ENCODE results near the gene TMEM120B. TPM values are rescaled to one million over a fixed set of nuclear protein-coding genes. Genes with fewer than 3 reads are reported as not detected.
A peak's percentile ranks its signal among the peaks of the same experiment; 100 is the strongest.

The TMEM120B gene
- total and polyA plus RNA-seq, 2 of the 13 experiments (the other 11 are each of a cell fraction or from before 2014, with no cell fraction given), result 7.1 to 12.9 TPM

DNA sequence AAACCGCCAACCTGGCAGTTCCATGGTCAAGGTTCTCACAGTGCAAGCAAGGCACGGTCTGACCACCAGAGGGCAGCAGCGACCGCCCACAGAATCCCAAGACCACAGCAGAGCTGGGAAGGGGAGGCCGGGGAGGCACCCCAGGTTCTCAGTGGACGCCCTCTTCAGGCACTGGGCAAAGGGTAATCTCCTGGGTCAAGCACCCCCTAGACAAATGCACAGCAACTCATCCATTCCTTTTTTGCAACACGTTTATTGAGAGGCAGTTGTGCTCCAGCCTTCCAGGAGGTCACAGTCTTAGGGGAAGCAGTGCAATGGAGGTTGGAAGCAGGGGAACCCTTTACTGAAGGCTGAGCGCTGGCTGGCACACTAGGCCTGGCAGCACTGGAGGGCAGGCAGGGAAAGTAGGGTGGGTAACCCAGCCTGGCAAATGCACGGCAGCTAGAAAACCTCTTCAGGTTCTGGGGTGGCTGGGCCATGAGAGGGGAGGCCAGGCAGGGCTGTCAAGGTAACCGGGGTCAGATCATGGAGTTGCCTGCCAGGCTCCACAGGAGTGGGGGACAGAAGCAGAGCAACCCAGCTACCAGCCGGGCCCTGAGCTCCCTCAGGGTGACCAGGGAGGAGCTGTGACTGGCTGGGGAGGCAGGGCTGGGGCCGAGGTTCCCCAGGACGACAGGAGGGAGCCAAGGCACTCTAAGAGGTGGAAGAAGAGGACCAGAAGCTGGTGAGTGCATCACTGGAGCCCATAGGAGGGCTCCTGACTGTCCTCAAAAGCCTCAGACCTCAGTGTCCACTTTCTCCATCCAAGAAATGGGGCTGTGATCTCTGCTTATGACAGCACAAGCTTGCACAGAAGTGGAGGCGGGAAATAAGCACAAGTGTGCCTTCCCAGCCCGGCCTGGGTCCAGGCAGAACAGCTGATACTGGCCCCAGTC lies 82.7 kb downstream of the TMEM120B start (continued):
- TF ChIP-seq, protein P1, sequence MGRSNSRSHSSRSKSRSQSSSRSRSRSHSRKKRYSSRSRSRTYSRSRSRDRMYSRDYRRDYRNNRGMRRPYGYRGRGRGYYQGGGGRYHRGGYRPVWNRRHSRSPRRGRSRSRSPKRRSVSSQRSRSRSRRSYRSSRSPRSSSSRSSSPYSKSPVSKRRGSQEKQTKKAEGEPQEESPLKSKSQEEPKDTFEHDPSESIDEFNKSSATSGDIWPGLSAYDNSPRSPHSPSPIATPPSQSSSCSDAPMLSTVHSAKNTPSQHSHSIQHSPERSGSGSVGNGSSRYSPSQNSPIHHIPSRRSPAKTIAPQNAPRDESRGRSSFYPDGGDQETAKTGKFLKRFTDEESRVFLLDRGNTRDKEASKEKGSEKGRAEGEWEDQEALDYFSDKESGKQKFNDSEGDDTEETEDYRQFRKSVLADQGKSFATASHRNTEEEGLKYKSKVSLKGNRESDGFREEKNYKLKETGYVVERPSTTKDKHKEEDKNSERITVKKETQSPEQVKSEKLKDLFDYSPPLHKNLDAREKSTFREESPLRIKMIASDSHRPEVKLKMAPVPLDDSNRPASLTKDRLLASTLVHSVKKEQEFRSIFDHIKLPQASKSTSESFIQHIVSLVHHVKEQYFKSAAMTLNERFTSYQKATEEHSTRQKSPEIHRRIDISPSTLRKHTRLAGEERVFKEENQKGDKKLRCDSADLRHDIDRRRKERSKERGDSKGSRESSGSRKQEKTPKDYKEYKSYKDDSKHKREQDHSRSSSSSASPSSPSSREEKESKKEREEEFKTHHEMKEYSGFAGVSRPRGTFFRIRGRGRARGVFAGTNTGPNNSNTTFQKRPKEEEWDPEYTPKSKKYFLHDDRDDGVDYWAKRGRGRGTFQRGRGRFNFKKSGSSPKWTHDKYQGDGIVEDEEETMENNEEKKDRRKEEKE (IDR thresholded peaks at IDR 0.05), result no peak
- peak; percentile 60; the same call in 1 of the 2 replicates for TF ChIP-seq ZNF263 (CRISPR knock-in tag; IDR thresholded peaks at IDR 0.05)
- TF ChIP-seq POLR2G (IDR thresholded peaks at IDR 0.05; ENCODE audit: low read depth, low read length), result no peak
- no peak for TF ChIP-seq TBP (CRISPR knock-in tag; IDR thresholded peaks at IDR 0.05)
- TF ChIP-seq TCF7 (IDR thresholded peaks at IDR 0.05; ENCODE audit: low read depth), result no peak
- no peak; a peak in 1 of 4 replicates for TF ChIP-seq POLR2A (IDR thresholded peaks at IDR 0.05; ENCODE audit: insufficient read depth in 1 of 2, low read depth in 2 of 2, low read length in 2 of 2)
- TF ChIP-seq ZMAT3 (CRISPR knock-in tag; conservative IDR thresholded peaks at IDR 0.05), result peak; percentile 21; the same call in 1 of the 2 replicates
- TF ChIP-seq BCL6 (CRISPR knock-in tag; IDR thresholded peaks at IDR 0.05), result peak; percentile 46
- TF ChIP-seq, protein P2, sequence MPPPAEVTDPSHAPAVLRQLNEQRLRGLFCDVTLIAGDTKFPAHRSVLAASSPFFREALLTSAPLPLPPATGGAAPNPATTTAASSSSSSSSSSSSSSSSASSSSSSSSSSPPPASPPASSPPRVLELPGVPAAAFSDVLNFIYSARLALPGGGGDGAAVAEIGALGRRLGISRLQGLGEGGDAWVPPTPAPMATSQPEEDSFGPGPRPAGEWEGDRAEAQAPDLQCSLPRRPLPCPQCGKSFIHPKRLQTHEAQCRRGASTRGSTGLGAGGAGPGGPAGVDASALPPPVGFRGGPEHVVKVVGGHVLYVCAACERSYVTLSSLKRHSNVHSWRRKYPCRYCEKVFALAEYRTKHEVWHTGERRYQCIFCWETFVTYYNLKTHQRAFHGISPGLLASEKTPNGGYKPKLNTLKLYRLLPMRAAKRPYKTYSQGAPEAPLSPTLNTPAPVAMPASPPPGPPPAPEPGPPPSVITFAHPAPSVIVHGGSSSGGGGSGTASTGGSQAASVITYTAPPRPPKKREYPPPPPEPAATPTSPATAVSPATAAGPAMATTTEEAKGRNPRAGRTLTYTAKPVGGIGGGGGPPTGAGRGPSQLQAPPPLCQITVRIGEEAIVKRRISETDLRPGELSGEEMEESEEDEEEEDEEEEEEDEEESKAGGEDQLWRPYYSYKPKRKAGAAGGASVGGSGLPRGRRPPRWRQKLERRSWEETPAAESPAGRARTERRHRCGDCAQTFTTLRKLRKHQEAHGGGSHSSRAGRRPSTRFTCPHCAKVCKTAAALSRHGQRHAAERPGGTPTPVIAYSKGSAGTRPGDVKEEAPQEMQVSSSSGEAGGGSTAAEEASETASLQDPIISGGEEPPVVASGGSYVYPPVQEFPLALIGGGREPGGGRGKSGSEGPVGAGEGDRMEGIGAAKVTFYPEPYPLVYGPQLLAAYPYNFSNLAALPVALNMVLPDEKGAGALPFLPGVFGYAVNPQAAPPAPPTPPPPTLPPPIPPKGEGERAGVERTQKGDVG (CRISPR knock-in tag; IDR thresholded peaks at IDR 0.05; ENCODE audit: borderline replicate concordance), result 0 out of 2 replicates have a peak, but pooled peaks have one; percentile 54
- TF ChIP-seq, protein P3, sequence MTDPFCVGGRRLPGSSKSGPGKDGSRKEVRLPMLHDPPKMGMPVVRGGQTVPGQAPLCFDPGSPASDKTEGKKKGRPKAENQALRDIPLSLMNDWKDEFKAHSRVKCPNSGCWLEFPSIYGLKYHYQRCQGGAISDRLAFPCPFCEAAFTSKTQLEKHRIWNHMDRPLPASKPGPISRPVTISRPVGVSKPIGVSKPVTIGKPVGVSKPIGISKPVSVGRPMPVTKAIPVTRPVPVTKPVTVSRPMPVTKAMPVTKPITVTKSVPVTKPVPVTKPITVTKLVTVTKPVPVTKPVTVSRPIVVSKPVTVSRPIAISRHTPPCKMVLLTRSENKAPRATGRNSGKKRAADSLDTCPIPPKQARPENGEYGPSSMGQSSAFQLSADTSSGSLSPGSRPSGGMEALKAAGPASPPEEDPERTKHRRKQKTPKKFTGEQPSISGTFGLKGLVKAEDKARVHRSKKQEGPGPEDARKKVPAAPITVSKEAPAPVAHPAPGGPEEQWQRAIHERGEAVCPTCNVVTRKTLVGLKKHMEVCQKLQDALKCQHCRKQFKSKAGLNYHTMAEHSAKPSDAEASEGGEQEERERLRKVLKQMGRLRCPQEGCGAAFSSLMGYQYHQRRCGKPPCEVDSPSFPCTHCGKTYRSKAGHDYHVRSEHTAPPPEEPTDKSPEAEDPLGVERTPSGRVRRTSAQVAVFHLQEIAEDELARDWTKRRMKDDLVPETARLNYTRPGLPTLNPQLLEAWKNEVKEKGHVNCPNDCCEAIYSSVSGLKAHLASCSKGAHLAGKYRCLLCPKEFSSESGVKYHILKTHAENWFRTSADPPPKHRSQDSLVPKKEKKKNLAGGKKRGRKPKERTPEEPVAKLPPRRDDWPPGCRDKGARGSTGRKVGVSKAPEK (CRISPR knock-in tag; IDR thresholded peaks at IDR 0.05; ENCODE audit: borderline replicate concordance), result peak; percentile 76; the same call in 1 of the 2 replicates
- no peak for TF ChIP-seq ESRRA (CRISPR knock-in tag; IDR thresholded peaks at IDR 0.05; ENCODE audit: low read depth)
- TF ChIP-seq ZNF816 (CRISPR knock-in tag; IDR thresholded peaks at IDR 0.05; ENCODE audit: borderline replicate concordance), result 0 out of 2 replicates have a peak, but pooled peaks have one; percentile 29
- no peak; the same call in 1 of the 2 replicates for TF ChIP-seq HMG20B (CRISPR knock-in tag; conservative IDR thresholded peaks at IDR 0.05)
- TF ChIP-seq PHF5A (CRISPR knock-in tag; IDR thresholded peaks at IDR 0.05; ENCODE audit: low read depth, unreplicated experiment), result no peak
- no peak for TF ChIP-seq ZNF234 (CRISPR knock-in tag; conservative IDR thresholded peaks at IDR 0.05)
- TF ChIP-seq AGO1 (IDR thresholded peaks at IDR 0.05; ENCODE audit: low read depth, low read length, poor library complexity, severe bottlenecking), result no peak
- no peak for TF ChIP-seq ZNF777 (CRISPR knock-in tag; IDR thresholded peaks at IDR 0.05)
